GM18520 (cell line): Measurements from ENCODE around the gene OTUD5.

ENCODE experiments used
- ATAC-seq: cut with Tn5 transposase; IDR thresholded peaks from one replicate; pipeline ENCODE4 v1.9.1; 2021; ENCODE audit not compliant: unreplicated experiment

OTUD5 gene

GRCh38 chrX:48913605-48914366, 43.6 kb downstream of the OTUD5 start:
- no peak for ATAC-seq

- ATAC-seq, result peak; percentile 38
These were observed 45.8 kb downstream of the OTUD5 start, which contains the start of gene SLC35A2 for GRCh38 chrX:48911412-48912182. Gene SLC35A2, minus strand, starts transcription at chrX:48911646. Its CDS starts 10 bp downstream, at chrX:48911636.

DNA sequence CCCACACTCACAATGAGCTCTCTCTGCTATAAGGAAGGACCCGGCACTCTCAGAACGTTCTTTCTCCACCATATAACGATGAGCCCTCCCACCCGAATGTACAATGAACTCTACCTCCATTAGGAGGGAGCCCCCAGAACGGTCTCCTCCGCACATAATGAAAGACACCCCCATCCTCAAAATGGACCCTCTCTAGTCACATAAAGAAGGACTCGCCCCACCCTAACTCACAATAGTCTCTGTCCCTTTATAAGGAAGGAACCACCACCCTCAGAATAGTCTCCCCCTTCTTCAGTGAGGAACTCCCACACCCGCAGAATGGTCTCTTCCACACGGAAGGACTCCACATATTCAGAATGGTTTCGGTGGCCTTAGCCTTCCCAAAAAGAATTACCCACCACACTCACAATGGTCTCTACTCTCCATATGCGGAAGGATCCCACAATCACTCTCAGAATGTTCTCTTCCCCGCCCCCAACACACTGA, 46.4 kb downstream of the OTUD5 start:
- ATAC-seq, result no peak

DNA sequence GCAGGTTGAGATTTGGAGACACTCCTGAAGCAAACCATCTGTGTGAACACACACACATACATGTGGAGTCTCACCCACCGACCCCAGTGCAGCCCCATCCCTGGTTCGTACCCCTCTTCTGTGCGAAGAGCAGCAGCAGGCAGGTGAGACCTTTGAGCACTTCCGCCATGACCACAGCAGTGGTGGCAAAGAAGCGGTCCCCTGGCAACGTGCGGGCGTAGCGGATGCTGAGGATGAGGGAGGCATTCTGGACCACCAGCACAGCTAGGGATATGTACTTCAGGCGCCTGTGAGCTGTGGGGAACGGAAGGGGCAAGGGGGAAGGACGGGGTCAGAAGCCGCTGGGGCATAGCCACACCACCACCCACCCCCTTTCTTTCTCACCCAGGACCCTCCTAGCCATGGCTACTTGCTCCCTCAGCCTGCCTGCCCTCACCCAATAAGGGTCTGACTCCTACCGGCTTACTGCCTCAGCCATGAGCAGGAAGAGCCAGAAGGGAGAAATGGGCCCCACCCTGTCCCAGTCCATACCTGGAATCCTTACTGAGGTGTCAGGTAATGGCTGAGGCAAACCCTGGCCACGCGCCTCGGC, 47.6 kb downstream of the OTUD5 start:
- ATAC-seq, result no peak

DNA sequence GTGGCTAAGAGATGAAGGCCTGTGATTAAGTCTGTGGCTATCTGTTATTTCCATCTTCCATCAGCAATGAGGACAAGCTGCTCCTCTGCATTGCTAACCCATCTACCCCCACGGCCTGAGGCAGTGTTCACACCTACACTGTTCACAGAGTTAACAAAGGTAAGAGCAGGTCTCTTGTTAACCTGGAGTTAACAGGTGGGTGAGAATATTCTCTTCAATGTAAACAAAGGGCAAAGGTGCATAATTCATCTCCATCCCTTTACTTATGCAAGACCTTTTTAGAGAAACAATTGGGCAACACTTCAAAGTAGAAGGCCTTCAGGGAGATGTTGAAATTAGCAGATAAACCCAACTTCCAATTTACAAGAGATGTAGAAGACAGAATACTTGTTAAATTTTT, 48.8 kb downstream of the OTUD5 start:
- ATAC-seq, result no peak

- ATAC-seq, result no peak
These were observed 52.2 kb downstream of the OTUD5 start for GRCh38 chrX:48905090-48905790.

GRCh38 chrX:48904626-48905025, 52.8 kb downstream of the OTUD5 start:
- no peak for ATAC-seq

GRCh38 chrX:48904180-48904579, 53.2 kb downstream of the OTUD5 start:
- ATAC-seq, result no peak

GRCh38 chrX:48903290-48903689, 54.1 kb downstream of the OTUD5 start:
- no peak for ATAC-seq

DNA sequence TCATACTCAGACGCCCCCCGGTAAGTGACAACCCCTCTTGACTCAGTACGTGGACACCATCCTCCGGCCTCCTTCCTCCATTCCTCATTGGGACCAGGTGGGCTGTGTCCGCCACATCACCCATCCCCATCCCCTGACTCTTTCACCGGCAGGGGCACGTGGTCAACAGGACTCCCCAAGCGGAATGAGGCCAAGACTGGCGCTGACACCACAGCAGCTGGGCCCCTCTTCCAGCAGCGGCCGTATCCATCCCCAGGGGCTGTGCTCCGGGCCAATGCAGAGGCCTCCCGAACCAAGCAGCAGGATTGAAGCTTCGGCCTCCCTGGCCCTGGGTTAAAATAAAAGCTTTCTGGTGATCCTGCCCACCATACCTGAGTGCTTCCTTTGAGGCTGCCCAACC, 54.6 kb downstream of the OTUD5 start:
- ATAC-seq, result no peak

GRCh38 chrX:48902135-48902534, 55.3 kb downstream of the OTUD5 start:
- ATAC-seq, result no peak

DNA sequence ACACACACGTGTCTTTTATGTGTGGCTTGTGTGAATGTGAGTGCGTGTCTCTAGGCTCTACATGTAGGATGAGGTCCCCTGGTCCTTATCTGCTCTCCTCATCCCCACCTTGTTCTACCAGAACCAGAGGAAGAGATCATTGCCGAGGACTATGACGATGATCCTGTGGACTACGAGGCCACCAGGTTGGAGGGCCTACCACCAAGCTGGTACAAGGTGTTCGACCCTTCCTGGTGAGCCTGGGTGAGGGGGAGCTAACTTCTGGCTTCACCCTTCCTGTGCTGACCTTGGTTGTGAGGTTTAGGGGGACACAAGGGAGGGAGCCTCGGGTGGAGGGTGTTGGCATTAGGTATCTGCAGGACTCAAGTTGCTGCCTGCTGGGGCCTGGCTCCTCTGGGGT, 56.3 kb downstream of the OTUD5 start:
- no peak for ATAC-seq

DNA sequence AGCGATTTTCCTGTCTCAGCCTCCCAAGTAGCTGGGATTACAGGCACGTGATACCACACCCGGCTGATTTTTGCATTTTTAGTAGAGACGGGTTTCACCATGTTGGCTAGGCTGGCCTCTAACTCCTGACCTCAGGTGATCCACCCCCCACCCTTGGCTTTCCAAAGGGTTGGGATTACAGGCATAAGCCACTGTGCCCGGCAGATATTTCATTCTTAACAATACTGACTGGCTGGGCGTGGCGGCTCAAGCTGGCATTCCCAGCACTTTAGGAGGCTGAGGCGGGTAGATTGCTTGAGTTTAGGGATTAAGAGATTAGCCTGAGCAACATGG, 58.4 kb downstream of the OTUD5 start:
- ATAC-seq, result no peak

- ATAC-seq, result peak; percentile 94
These were observed 59.6 kb downstream of the OTUD5 start, which contains the start of the genes PQBP1 and TIMM17B for GRCh38 chrX:48897625-48898306. Gene PQBP1, plus strand, starts transcription at chrX:48897930. Its CDS starts 580 bp downstream, at chrX:48898510. Gene TIMM17B, minus strand, starts transcription at chrX:48897768. Its CDS starts 19 bp downstream, at chrX:48897749.

GRCh38 chrX:48897157-48897624, 60.2 kb downstream of the OTUD5 start:
- no peak for ATAC-seq

DNA sequence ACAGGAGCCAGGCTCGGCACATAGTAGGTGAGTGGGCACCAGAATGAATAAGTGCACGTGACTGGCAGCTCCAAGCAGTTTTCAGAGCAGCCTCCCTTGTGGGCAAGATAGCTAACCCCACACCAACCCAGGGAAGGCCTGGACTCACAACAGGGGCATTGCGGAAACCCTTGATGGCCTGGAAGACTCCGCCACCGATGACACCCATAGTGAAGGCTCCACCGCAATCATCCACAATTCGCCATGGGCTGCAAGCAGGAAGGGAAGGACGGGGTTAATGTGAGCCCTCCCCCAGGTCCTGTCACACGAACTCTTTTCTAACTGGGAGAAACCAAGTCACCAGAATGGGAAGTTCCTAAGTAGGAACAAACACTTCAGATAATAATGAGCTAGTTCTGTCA, 60.8 kb downstream of the OTUD5 start:
- ATAC-seq, result no peak

GRCh38 chrX:48894891-48895290, 62.5 kb downstream of the OTUD5 start:
- ATAC-seq, result no peak

- ATAC-seq, result no peak
These were observed 63.7 kb downstream of the OTUD5 start for GRCh38 chrX:48893556-48894348.

GRCh38 chrX:48892896-48893295, 64.5 kb downstream of the OTUD5 start:
- no peak for ATAC-seq
